ENCODE data around the gene GAS7. TPM values are rescaled to one million over a fixed set of nuclear protein-coding genes. Genes with fewer than 3 reads are reported as not detected.

The GAS7 gene
- total and polyA plus RNA-seq, 8 donors, result 30.4 to 83.4 (median 40.1) TPM

GRCh38 chr17:9872852-9873251, 325.6 kb downstream of the GAS7 start:
- DNase-seq (no peak), ATAC-seq (no peak)
- Histone ChIP-seq H3K4me1 (no peaks in the 10 kb centered on the region), H3K36me3 (no peaks in the 10 kb centered on the region), H3K4me3 (no peak overlapping the region), H3K27ac (no peak overlapping the region), H3K9me3 (no peaks in the 10 kb centered on the region), H3K27me3 (peaks cover 0 to 6% of the 10 kb centered on the region in 2 donors)
- intact Hi-C loops (cut with DNase I), result no loop called here
- TF ChIP-seq, protein P1, sequence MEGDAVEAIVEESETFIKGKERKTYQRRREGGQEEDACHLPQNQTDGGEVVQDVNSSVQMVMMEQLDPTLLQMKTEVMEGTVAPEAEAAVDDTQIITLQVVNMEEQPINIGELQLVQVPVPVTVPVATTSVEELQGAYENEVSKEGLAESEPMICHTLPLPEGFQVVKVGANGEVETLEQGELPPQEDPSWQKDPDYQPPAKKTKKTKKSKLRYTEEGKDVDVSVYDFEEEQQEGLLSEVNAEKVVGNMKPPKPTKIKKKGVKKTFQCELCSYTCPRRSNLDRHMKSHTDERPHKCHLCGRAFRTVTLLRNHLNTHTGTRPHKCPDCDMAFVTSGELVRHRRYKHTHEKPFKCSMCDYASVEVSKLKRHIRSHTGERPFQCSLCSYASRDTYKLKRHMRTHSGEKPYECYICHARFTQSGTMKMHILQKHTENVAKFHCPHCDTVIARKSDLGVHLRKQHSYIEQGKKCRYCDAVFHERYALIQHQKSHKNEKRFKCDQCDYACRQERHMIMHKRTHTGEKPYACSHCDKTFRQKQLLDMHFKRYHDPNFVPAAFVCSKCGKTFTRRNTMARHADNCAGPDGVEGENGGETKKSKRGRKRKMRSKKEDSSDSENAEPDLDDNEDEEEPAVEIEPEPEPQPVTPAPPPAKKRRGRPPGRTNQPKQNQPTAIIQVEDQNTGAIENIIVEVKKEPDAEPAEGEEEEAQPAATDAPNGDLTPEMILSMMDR (IDR thresholded peaks at IDR 0.05), result no peak

GRCh38 chr17:9868552-9868951, 329.9 kb downstream of the GAS7 start:
- H3K36me3 ChIP-seq, result no peaks in the 10 kb centered on the region
- TF ChIP-seq, protein P1 (IDR thresholded peaks at IDR 0.05), result no peak
- no peak for DNase-seq
- no peaks in the 10 kb centered on the region for H3K9me3 ChIP-seq
- no peak overlapping the region for H3K27ac ChIP-seq
- ATAC-seq, result no peak
- no peak overlapping the region for H3K4me3 ChIP-seq
- H3K4me1 ChIP-seq, result no peaks in the 10 kb centered on the region
- intact Hi-C loops (cut with DNase I), result no loop called here
- H3K27me3 ChIP-seq, result peaks cover 0 to 6% of the 10 kb centered on the region in 2 donors

DNA sequence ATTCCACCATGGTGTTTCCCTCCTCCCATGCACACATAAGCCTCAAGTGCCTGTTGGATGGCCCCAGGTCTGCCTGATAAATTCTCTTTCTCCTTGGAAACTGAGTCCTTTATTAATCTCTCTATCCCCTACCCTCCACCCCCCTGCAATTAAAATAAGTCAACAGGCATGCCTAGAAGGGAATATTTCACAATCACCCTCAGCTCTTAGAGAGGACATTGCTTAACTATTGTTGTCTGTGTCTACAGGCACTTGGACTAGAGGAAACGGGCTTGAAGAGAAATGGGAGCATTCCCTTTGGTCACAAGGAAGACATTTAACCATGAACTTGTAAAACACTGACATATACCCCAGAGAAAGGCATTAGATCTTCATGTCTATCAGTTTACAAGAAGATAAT, 332.8 kb downstream of the GAS7 start:
- ATAC-seq, result peak; percentile 22
- TF ChIP-seq, protein P1 (IDR thresholded peaks at IDR 0.05), result no peak
- Histone ChIP-seq H3K4me3 (no peak overlapping the region), H3K27me3 (no peaks in the 10 kb centered on the region), H3K9me3 (peaks cover 0 to 3% of the 10 kb centered on the region in 2 donors), H3K36me3 (no peaks in the 10 kb centered on the region), H3K4me1 (no peaks in the 10 kb centered on the region), H3K27ac (no peak overlapping the region)
- DNase-seq, result no peak
- intact Hi-C loops (cut with DNase I), result no loop called here

- H3K4me1 ChIP-seq, result no peaks in the 10 kb centered on the region
Observed at GRCh38 chr17:9862949-9863348, 335.5 kb downstream of the GAS7 start.

DNA sequence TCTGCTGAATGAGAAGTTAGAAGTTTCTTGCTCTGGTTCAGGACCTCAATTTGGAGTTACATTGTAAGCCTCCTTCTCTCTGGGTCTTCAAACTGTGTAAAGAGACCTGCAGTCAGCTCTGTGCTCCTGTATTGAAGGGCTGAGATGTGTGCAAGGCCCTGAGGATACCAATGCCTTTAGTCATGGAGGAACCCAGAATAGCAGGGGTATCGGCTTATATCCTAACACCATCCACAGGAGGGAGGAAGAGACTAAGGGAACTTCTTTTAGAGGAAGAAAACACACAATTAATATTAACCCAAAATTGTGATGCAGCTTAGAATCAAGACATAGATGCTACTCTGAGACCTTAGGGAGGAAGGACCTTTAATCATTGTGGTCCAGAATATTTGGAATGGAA, 336.2 kb downstream of the GAS7 start:
- DNase-seq, result no peak
- no peak for ATAC-seq
- H3K27ac ChIP-seq, result no peak overlapping the region
- intact Hi-C loops (cut with DNase I), result no loop called here
- no peaks in the 10 kb centered on the region for H3K4me1 ChIP-seq
- H3K4me3 ChIP-seq, result no peak overlapping the region
- H3K27me3 ChIP-seq, result no peaks in the 10 kb centered on the region
- H3K36me3 ChIP-seq, result no peaks in the 10 kb centered on the region
- H3K9me3 ChIP-seq, result peaks cover 0 to 14% of the 10 kb centered on the region in 2 donors
- TF ChIP-seq, protein P1 (IDR thresholded peaks at IDR 0.05), result no peak

More at GRCh38 chr17:9862949-9863348, 335.5 kb downstream of the GAS7 start:
- DNase-seq, result no peak
- H3K4me3 ChIP-seq, result no peak overlapping the region
- ATAC-seq, result no peak
- intact Hi-C loops (cut with DNase I), result no loop called here
- H3K27me3 ChIP-seq, result no peaks in the 10 kb centered on the region
- no peak overlapping the region for H3K27ac ChIP-seq
- TF ChIP-seq, protein P1 (IDR thresholded peaks at IDR 0.05), result no peak
- peaks cover 0 to 14% of the 10 kb centered on the region in 2 donors for H3K9me3 ChIP-seq
- H3K36me3 ChIP-seq, result no peaks in the 10 kb centered on the region
